Renal pelvis (tissue), 4 donors: ENCODE data around the gene RAD51B. TPM values are rescaled to one million over a fixed set of nuclear protein-coding genes. Genes with fewer than 3 reads are reported as not detected.

Source experiments
- DNase-seq: peaks from one replicate; pipeline ENCODE4 v3.0.0-alpha.2; 2013
- polyA plus RNA-seq, 3 donors: library from polyadenylated mRNA; unstranded; fragments of 120-200 nt; gene quantifications; one replicate each; pipeline ENCODE4 v1.2.1, GENCODE V29; 2013; ENCODE audit not compliant: insufficient read length in 3 of 3

Gene RAD51B
- polyA plus RNA-seq, 3 donors: 9.8 to 11.0 (median 9.8) TPM

DNA sequence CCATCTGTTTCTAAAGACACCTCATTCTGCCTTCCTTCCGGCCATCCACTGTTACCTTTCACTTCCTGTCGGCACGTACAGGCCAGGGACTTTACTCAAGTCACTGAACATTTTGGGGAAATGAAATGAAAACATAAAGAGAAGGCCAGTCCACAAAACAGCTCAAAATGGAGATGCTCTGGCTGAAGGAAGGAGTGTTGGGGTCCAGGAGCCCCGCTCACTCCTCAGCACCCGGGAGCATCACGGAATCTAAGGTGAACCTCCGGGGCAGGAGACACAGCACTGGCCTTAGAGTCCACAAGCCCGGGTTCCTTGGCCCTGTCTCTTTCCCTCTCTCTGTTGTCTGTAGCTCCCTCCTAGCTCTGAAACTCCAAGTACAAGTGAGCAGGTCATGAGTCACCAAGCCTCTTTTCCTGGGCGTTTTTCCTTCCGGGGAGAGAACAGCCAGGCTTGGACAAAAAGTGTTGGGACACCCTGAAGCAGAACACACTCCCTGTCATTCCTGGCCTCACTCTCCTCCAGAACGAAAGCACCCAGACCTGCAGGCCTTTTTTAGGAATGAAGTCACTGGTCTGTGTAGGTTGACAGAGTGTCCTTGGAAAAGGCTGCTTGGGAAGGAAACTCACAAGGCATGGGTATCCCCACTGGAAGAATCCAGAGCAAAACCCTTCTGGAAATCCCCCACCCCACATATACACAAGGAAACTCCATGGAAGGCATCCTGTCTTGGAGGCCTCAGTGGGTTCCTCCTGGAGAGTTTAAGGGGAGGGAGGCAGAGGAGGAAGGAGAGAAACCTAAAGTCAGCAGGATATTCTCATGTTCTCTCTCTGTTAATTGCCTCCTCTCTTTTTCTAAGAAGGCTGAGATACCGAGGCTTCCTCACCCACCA, 728.0 kb downstream of the RAD51B start:
- DNase-seq: no peak

DNA sequence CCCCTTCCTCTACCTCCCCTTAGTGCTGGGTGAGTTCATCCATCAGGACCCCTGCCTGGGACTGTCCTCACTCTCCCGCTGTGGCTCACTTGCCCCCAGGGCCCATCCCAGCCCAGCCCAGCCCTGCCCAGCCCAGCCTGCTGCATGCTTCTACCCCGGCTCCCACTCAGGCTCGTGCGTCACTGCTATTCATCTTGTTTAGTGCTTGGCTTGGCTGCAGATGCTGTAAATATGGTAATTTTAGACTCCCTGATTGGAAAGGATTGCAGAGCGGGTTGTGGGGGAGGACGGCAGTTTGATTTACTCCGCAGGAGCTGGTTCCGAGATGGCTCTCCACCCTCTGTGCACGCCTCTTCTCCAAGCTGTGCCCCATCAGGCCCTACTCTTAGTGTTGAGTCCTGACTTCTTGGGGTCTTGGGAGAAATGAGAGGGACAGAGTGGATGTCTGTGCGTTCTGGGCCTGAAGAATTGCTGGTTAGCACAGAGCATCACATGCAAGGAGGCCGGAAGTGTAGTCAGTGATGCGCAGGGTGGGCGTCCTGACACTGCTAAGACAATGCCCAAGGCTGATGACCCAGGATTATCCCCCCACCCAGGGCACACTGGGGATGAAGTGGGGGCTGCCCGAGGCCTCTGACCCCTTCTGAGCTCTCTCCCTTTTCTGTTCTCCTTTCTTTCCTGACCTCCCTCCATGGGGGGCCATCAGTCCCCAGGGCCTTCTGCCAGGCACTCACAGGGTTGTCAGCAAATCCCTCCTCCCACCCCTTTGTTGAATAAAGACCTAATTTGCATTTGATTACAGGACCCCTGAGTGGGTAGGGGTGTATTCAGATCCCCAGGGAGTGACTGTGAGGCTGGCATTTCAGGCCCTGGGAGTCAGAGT, 728.9 kb downstream of the RAD51B start:
- DNase-seq: peak; percentile 99

DNA sequence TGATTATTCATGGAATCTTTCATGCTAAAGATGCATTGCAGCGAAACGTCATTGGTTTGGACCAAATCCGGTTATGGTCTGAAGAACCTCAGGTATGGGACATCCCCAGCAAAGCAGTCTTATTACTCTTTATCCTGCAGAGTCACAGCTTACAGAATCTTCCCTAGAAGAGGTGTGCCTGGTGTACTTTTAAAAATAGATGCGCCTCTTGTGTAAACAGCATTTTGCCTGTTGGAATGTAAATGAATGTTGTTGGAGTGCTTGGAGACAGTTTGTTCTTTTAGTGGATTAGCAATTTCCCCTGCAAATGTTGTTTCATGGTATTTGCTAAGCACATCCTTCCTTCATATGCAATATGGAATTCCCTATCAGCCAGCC, 730.7 kb downstream of the RAD51B start:
- no peak for DNase-seq

GRCh38 chr14:68551045-68551683, 731.6 kb downstream of the RAD51B start:
- DNase-seq: no peak

DNA sequence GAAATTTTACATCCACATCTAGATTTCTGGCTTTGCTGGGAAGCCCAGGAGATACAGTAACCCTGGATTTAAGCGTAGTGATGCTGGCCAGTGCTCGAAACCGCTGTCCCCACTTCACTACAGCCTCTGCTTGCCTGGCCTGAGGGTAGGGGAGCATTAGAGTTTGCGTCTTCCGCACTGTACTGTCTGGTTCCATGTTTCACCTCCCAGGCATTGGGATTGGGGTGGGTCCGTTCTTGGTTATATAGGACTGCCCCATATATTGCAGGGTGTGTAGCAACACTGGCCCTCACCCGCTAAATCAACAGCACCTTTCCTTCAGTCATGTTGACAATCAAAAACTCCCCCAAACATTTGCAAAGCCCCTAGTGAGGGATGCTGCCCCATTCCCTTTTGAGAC, 732.5 kb downstream of the RAD51B start:
- no peak for DNase-seq

DNA sequence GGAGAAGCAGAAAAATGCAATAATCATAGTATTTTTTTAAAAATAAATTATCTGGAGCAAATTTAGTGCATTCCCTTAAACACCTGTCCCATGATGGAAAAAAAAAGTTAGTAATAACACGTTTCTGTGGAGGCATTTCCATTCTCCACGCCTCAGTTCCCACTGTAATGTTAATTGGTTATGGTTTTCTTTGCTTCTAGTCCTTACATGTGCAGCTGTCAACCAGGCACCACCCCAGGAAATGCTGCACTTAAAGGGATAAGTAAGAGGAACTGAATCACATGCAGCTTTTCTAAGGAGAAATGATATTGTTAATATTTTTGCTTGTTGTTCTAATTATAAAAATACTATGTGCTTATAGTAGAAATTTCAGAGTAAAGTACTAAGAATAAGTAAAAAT, 733.0 kb downstream of the RAD51B start:
- no peak for DNase-seq

DNA sequence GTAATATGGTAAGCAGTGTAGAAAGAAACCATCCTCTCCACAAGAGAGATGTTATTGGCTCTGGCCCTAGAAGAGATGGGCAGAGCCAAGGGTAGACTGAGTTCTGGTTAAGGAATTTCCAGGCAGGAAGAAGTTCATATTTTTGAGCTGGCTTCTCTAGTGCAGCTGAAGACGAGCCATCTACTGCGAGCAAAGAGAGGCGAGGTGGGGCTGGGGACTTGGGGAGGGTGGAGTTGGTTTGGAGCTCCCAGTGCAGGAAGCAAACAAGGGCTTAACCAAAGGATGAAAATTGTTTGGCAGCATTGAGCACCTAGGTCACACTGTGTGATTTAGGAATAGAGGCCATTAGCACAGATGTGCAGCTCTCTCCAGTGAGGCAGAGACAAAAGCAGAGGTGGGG, 733.7 kb downstream of the RAD51B start:
- DNase-seq: no peak

GRCh38 chr14:68554231-68554630, 734.7 kb downstream of the RAD51B start:
- no peak for DNase-seq

GRCh38 chr14:68556253-68556652, 736.7 kb downstream of the RAD51B start:
- DNase-seq: no peak

DNA sequence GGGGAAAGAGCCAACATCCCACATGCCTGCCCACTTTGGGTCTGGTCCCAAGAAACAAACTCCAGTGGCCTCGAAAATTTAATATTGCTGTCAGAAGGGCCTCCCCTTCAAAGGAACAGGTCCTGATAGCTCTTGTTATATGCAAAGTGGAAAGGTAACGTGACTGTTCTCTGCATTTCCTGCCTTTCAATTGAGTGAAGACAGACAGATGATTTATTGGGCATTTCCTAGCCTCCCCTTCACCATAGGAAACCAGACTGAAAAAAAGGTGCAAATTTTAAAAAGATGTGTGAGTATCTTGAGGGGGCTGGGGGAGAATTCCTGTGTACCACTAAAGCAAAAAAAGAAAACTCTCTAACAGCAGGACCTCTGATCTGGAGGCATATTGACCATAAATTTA, 738.1 kb downstream of the RAD51B start:
- no peak for DNase-seq

DNA sequence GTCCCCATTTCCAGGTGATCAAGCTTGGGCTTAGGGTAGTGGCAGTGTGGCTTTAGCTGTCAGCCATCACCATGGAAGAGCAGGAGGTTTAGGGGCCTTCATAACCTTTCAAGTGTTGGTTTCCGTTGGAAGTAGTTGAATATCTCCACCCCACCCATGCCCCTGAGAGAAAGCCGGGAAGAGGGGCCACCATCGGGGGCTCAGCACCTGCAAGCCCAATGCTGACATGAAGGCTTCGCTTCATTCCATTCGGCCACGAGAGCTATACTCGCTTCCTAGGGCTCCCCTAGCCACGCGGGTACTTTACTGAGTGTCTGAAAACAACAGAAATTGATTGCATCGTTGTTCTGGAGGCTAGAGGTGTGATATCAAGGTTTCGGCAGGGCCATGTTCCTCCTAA, 738.5 kb downstream of the RAD51B start:
- DNase-seq: no peak

- DNase-seq: no peak
Measured at GRCh38 chr14:68559949-68560348, 740.4 kb downstream of the RAD51B start.

GRCh38 chr14:68561531-68562007, 742.0 kb downstream of the RAD51B start:
- DNase-seq: no peak

- DNase-seq: no peak
Measured at GRCh38 chr14:68562911-68563250, 743.3 kb downstream of the RAD51B start.

DNA sequence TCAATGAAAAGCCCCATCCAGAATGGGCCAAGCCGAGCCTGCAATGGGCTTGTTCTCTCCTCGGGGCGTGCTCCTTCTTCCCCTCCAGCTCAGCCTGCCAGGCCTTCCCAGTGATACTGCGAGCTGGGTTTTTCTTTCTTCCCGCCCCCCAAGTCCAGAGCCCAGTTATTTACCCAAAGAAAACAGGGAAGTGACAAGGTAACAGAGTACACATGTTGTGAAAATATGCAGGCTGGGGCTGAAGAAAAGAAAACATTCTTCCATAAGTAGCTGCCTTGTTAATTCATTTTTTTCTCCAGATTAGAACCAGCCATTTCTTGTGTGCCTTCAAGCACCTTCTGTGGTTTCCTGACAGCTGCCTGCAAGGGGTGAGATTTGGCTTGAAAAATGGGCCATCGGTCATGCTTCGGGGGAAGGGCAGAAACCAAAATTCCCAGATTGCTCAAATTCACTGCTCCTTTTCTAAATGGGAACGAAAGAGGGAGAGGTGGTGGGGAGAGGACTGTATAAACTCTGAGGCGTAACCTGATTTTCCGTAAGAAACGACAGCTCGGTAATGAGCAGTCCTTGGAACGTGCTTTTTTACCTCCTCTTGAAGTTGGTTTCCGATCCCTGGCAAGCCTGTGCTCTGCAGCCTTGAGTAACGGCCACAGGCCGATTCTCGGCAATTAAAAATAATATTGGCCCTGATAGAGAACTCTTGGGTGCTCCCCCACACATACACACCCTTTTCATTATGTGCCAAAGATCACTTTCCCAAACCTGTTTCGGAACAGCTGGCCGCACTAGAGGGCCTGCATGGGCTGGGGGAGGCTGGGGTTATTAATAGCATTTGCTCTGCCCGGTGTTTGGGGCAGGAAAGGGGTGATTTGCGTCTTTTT, 743.9 kb downstream of the RAD51B start:
- peak; percentile 80 for DNase-seq

GRCh38 chr14:68564191-68564825, 744.7 kb downstream of the RAD51B start:
- no peak for DNase-seq

DNA sequence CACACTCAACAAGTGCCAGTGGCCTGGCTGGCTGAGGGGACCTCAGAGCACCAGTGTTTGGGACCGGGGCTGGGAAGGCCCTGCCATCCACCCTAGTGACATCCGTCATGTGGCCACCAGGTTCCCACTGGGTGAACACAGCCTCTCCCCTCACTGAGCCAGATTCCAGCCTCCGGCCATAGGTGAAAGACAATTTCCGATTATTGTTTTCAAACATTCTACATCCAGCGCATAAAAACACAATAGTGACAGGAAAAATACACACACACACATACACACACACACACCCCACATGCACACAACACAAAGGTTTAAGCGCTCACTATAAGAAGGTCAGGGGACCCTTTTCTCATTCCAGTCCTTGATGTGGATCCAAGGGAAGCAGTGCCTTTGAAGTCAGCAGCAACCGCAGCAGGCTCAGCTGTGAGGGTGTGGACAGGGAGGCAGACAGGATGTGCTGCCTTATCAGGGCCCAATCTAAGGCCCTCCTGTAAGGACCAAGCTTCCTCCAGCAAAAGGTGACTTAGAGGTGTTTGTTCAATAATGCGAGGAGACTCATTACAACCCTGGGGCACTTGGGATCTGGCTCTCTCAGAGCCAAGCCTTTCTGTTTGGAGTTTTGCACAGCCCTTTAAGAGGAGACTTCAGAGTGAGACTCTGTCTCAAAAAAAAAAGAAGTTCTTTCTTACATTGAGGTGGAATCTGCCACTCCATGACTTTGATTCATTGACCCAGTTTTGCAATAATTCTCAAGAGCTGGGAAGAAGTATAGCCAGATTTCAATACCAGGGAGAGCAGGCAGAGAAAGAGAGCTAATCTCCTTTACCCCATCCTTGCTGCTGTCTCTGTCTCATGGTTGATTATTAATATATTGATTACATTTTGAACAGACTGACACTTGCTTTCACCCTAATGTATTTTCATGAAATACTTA, 745.5 kb downstream of the RAD51B start:
- DNase-seq: no peak

GRCh38 chr14:68566075-68566474, 746.5 kb downstream of the RAD51B start:
- DNase-seq: no peak
